Loucy (cell line): ENCODE results near the gene IGSF10.
"Not testable (repeated sequence)": the region's sequence is repeated elsewhere in the genome, so short reads cannot be mapped to it uniquely, and the experiment has no call there.

Experiments
- H2AFZ ChIP-seq: fragments of 200-600 bp; sonication (generic); 2 replicates; pipeline ENCODE4 v1.6.0; 2016; ENCODE audit warnings: antibody characterized with exemption, mild to moderate bottlenecking, low read length, moderate library complexity
- H3F3A ChIP-seq: fragments of 200-600 bp; 2 replicates; pipeline ENCODE4 v1.6.0; 2016; ENCODE audit warnings: antibody characterized with exemption, low read depth, mild to moderate bottlenecking
- H3K27me3 ChIP-seq: fragments of 200-600 bp; sonication (generic); 2 replicates; pipeline ENCODE4 v1.6.1; 2014; ENCODE audit warnings: low read length, mild to moderate bottlenecking; ENCODE audit not compliant: insufficient read depth, poor library complexity, severe bottlenecking
- H3K36me3 ChIP-seq: fragments of 200-600 bp; sonication (generic); 2 replicates; pipeline ENCODE4 v1.6.1; 2016; ENCODE audit warnings: low read length; ENCODE audit not compliant: insufficient read depth
- H3K4me1 ChIP-seq: fragments of 200-600 bp; sonication (generic); 2 replicates; pipeline ENCODE4 v1.5.1; 2014; ENCODE audit warnings: low read length, mild to moderate bottlenecking; ENCODE audit not compliant: insufficient read depth, poor library complexity, severe bottlenecking
- H3K4me2 ChIP-seq: fragments of 200-600 bp; sonication (generic); 2 replicates; pipeline ENCODE4 v1.6.0; 2014; ENCODE audit warnings: antibody characterized with exemption, low read length, low read depth, mild to moderate bottlenecking; ENCODE audit not compliant: poor library complexity, severe bottlenecking
- H3K4me3 ChIP-seq: fragments of 200-600 bp; sonication (generic); 2 replicates; pipeline ENCODE4 v1.5.1; 2014; ENCODE audit warnings: low read length, mild to moderate bottlenecking, mixed read lengths; ENCODE audit not compliant: poor library complexity, severe bottlenecking
- H3K79me2 ChIP-seq: fragments of 200-600 bp; sonication (generic); 2 replicates; pipeline ENCODE4 v1.6.1; 2014; ENCODE audit warnings: low read length; ENCODE audit not compliant: insufficient read depth
- H3K9ac ChIP-seq: fragments of 200-600 bp; sonication (generic); 2 replicates; pipeline ENCODE4 v1.6.0; 2014; ENCODE audit warnings: mild to moderate bottlenecking, low read depth, low read length, moderate library complexity; ENCODE audit not compliant: poor library complexity, severe bottlenecking
- H3K9me2 ChIP-seq: fragments of 200-600 bp; sonication (generic); replicated peaks from 2 replicates; pipeline ENCODE4 v1.6.1; 2016; ENCODE audit warnings: low read depth, low read length, mixed read lengths
- H3K9me3 ChIP-seq: fragments of 200-600 bp; sonication (generic); 2 replicates; pipeline ENCODE4 v1.6.1; 2014; ENCODE audit warnings: mild to moderate bottlenecking, antibody characterized with exemption, low read length, low read depth; ENCODE audit not compliant: insufficient read depth
- H4K20me1 ChIP-seq: fragments of 200-600 bp; sonication (generic); 2 replicates; pipeline ENCODE4 v1.6.0; 2014; ENCODE audit warnings: antibody characterized with exemption, low read length, mild to moderate bottlenecking; ENCODE audit not compliant: insufficient read depth, poor library complexity, severe bottlenecking
- CTCF ChIP-seq: fragments of 200-600 bp; sonication (generic); conservative IDR thresholded peaks from 2 replicates; pipeline ENCODE4 v1.5.1; 2014; ENCODE audit warnings: mild to moderate bottlenecking, antibody characterized with exemption, low read length
- EZH2phosphoT487 ChIP-seq: fragments of 200-600 bp; IDR thresholded peaks from 2 replicates; pipeline ENCODE4 v1.6.1; 2018; ENCODE audit warnings: antibody characterized with exemption, mild to moderate bottlenecking, moderate library complexity, borderline replicate concordance

IGSF10 gene

GRCh38 chr3:151460774-151461450 is at the start of gene IGSF10:
IGSF10 (minus strand) TSS chr3:151461061; CDS start chr3:151458709, 2,352 bp downstream.
- Histone ChIP-seq H3K9ac (no peak within 1 kb of the TSS), H3K4me2 (no peak within 1 kb of the TSS), H3F3A (no peaks in the 10 kb centered on the region), H3K27me3 (no peaks in the 10 kb centered on the region), H3K4me3 (no peak within 1 kb of the TSS), H3K36me3 (no peaks in the 10 kb centered on the region), H3K79me2 (no peaks in the 10 kb centered on the region), H4K20me1 (no peaks in the 10 kb centered on the region), H3K9me3 (no peaks in the 10 kb centered on the region), H3K4me1 (no peaks in the 10 kb centered on the region), H3K9me2 (no peaks in the 10 kb centered on the region), H2AFZ (no peak within 1 kb of the TSS)
- TF ChIP-seq CTCF (no peak), EZH2phosphoT487 (no peak)

GRCh38 chr3:151509468-151510135 is 48.7 kb upstream of the IGSF10 start:
- H3K4me3 ChIP-seq = not testable (repeated sequence)

GRCh38 chr3:151504606-151505005 is 43.7 kb upstream of the IGSF10 start:
- no peak overlapping the region for H3K4me2 ChIP-seq
- no peak overlapping the region for H3K4me3 ChIP-seq
- H4K20me1 ChIP-seq = no peaks in the 10 kb centered on the region
- TF ChIP-seq EZH2phosphoT487 (no peak), CTCF (no peak)
- H3K27me3 ChIP-seq = no peaks in the 10 kb centered on the region
- no peaks in the 10 kb centered on the region for H3F3A ChIP-seq
- H3K4me1 ChIP-seq = no peaks in the 10 kb centered on the region
- no peaks in the 10 kb centered on the region for H3K79me2 ChIP-seq
- H3K9me2 ChIP-seq = no peaks in the 10 kb centered on the region
- H3K9ac ChIP-seq = no peak overlapping the region
- no peak overlapping the region for H2AFZ ChIP-seq
- H3K9me3 ChIP-seq = peaks cover 7% of the 10 kb centered on the region; the same call in 1 of the 2 replicates
- H3K36me3 ChIP-seq = no peaks in the 10 kb centered on the region

More at GRCh38 chr3:151509468-151510135, 48.7 kb upstream of the IGSF10 start:
- not testable (repeated sequence) for H3K9me2 ChIP-seq, H3K79me2 ChIP-seq, H4K20me1 ChIP-seq, H2AFZ ChIP-seq, H3K4me1 ChIP-seq, H3K27me3 ChIP-seq, H3K4me2 ChIP-seq, H3F3A ChIP-seq, H3K9ac ChIP-seq, H3K9me3 ChIP-seq, H3K36me3 ChIP-seq
